ENCODE data around the gene RNF169.

- no peak for TF ChIP-seq CTCF (conservative IDR thresholded peaks at IDR 0.05; ENCODE audit: low read depth in 2 of 2)
- TF ChIP-seq POLR2AphosphoS5 (IDR thresholded peaks at IDR 0.05; ENCODE audit: low read depth), result no peak
Observed at GRCh38 chr11:74839971-74840370, 91.3 kb downstream of the RNF169 start.

Measured in GM23338 (cell line).